RWPE1 (cell line): ENCODE data around the gene KRTAP4-1.
"Not testable (repeated sequence)": the region's sequence is repeated elsewhere in the genome, so short reads cannot be mapped to it uniquely, and the experiment has no call there.

Source experiments
- CTCF ChIA-PET: fragments of 350-600 bp; sonication (Branson Sonifier 250); formaldehyde crosslinking; extraction: SDS; loops from one replicate; lab custom pipeline; 2021; lab: Yijun Ruan, JAX
- POLR2A ChIA-PET: fragments of 400-600 bp; formaldehyde crosslinking; extraction: SDS; loops from one replicate; lab custom pipeline; 2020; ENCODE audit warnings: antibody characterized with exemption; ENCODE audit not compliant: low non-redundant PET; lab: Yijun Ruan, JAX
- DNase-seq: peaks from one replicate; pipeline ENCODE4 v3.0.0; 2012; ENCODE audit warnings: low spot score
- H3K27ac ChIP-seq: fragments of 450-650 bp; 2 replicates; pipeline ENCODE4 v1.5.1; 2017
- TF ChIP-seq, protein P1 (sequence below): fragments of 450-650 bp; conservative IDR thresholded peaks from 2 replicates; pipeline ENCODE4 v1.5.1; 2017; ENCODE audit warnings: low read depth, mild to moderate bottlenecking

The KRTAP4-1 gene

DNA sequence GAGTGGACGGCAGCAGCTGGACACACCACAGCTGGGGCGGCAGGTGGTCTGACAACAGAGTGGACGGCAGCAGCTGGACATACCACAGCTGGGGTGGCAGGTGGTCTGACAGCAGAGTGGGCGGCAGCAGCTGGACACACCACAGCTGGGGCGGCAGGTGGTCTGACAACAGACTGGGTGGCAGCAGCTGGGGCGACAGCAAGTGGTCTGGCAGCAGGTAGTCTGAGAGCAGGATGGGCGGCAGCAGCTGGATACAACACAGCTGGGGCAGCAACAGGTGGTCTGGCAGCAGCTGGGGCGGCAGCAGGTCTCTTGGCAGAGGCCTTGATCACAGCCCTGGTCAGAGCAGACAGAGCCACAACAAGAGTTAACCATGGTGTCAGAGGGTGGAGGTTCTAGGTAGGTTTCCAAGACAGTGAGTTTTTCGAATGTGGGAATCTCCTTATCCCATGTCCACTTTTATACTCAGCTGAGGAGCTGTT is at the start of gene KRTAP4-1:
Gene KRTAP4-1, minus strand, starts transcription at position 432 of the 482 bp plus-strand sequence. Its CDS starts 57 bp downstream, at position 375.
- DNase-seq = no peak
- no peak within 1 kb of the TSS for H3K27ac ChIP-seq
- TF ChIP-seq, protein P1, sequence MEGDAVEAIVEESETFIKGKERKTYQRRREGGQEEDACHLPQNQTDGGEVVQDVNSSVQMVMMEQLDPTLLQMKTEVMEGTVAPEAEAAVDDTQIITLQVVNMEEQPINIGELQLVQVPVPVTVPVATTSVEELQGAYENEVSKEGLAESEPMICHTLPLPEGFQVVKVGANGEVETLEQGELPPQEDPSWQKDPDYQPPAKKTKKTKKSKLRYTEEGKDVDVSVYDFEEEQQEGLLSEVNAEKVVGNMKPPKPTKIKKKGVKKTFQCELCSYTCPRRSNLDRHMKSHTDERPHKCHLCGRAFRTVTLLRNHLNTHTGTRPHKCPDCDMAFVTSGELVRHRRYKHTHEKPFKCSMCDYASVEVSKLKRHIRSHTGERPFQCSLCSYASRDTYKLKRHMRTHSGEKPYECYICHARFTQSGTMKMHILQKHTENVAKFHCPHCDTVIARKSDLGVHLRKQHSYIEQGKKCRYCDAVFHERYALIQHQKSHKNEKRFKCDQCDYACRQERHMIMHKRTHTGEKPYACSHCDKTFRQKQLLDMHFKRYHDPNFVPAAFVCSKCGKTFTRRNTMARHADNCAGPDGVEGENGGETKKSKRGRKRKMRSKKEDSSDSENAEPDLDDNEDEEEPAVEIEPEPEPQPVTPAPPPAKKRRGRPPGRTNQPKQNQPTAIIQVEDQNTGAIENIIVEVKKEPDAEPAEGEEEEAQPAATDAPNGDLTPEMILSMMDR = no peak
- CTCF ChIA-PET = interaction anchor here (1.0 kb wide), 1 partner anchor 175 kb away, joined by 3 read pairs; no protein-coding TSS in a partner anchor
- POLR2A ChIA-PET = no interaction called here

DNA sequence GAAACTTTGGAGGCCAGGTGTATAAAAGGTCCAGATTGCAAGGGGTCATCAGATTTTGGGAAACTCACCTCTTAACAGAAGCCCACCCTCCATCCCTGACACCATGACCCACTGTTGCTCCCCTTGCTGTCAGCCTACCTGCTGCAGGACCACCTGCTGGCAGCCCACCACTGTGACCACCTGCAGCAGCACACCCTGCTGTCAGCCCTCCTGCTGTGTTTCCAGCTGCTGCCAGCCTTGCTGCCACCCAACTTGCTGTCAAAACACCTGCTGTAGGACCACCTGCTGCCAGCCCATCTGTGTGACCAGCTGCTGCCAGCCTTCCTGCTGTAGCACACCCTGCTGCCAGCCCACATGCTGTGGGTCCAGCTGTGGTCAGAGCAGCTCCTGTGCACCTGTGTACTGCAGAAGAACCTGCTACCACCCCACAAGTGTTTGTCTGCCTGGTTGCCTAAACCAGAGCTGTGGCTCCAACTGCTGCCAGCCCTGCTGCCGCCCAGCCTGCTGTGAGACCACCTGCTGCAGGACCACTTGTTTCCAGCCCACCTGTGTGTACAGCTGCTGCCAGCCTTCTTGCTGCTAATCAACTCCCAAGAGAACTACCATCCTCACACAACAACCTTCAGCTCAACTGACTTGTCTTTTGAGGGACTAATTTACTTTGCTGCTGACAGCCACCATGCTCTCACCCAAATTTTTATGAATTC is 47.8 kb upstream of the KRTAP4-1 start, which contains the start of gene KRTAP9-3:
Gene KRTAP9-3, plus strand, starts transcription at position 51 of the 707 bp plus-strand sequence. Its CDS starts 53 bp downstream, at position 104.
- CTCF ChIA-PET, DNase-seq, POLR2A ChIA-PET, H3K27ac ChIP-seq: not testable (repeated sequence)

DNA sequence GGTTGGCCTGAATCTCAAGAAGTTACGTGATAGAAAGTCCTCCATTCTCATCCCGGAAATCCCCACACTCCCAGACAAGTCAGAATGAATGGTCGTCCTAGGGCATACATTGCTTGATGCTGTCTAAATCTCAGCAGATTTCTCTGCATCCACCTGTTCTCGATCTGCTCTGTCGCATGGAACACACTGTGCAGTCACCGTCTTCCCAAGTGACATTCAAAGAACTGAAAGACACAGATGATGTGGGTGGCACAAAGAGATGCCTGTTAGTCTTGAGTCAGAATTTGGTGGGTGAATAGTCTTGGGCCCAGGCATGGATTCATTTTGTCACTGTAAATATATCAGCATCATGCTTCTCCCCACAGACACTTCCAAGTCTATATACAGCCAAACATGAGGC is 47.0 kb upstream of the KRTAP4-1 start:
- TF ChIP-seq, protein P1 = no peak
- ChIA-PET POLR2A (no interaction called here), CTCF (no interaction called here)
- no peak overlapping the region for H3K27ac ChIP-seq
- DNase-seq = no peak

DNA sequence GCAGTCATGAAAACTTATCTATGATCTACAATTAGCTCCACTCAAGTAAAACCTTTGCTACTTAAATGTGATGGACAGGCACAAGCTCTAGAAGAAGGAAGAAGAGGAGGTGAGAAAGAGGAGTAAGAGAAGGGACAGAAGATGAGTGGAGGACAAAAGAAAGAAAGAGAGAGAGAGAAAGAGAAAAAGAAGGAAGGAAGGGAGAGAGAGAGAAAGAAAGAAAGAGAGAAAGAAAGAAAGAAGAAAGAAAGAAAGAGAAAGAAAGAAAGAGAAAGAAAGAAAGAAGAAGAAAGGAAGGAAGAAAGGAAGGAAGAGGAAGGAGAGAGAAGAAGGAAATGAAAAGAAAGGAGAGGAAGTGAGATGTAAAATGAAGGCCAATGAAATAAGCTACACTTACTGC is 45.4 kb upstream of the KRTAP4-1 start:
- H3K27ac ChIP-seq = no peak overlapping the region
- TF ChIP-seq, protein P1 = no peak
- POLR2A ChIA-PET = no interaction called here
- CTCF ChIA-PET = no interaction called here
- DNase-seq = no peak

DNA sequence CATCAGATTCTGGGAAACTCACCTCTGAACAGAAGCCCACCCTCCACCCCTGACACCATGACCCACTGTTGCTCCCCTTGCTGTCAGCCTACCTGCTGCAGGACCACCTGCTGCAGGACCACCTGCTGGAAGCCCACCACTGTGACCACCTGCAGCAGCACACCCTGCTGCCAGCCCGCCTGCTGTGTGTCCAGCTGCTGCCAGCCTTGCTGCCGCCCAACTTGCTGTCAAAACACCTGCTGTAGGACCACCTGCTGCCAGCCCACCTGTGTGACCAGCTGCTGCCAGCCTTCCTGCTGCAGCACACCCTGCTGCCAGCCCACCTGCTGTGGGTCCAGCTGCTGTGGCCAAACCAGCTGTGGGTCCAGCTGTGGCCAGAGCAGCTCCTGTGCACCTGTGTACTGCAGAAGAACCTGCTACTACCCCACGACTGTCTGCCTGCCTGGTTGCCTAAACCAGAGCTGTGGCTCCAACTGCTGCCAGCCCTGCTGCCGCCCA is 41.9 kb upstream of the KRTAP4-1 start, which contains the start of gene KRTAP9-2:
Gene KRTAP9-2, plus strand, starts transcription at position 51 of the 498 bp plus-strand sequence. Its CDS starts 7 bp downstream, at position 58.
- H3K27ac ChIP-seq, CTCF ChIA-PET, POLR2A ChIA-PET, DNase-seq: not testable (repeated sequence)

DNA sequence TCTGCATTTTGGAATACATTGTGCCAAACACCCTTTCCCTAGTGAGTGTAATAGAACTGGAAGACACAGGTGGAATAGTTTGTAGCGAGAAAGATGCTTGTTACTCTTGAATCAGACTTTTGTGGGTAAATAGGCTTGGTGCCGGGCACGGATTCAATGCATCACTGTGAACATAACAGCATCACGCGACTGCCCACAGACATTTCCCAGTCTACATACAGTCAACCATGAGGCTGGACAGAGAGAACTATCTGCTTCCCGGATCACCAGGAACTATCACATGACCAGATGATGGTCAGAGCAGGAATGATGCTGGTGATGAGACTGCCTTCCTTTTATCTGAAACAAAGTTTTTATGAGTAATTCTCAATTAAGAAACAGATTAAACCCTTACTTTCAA is 41.3 kb upstream of the KRTAP4-1 start:
- DNase-seq = no peak

DNA sequence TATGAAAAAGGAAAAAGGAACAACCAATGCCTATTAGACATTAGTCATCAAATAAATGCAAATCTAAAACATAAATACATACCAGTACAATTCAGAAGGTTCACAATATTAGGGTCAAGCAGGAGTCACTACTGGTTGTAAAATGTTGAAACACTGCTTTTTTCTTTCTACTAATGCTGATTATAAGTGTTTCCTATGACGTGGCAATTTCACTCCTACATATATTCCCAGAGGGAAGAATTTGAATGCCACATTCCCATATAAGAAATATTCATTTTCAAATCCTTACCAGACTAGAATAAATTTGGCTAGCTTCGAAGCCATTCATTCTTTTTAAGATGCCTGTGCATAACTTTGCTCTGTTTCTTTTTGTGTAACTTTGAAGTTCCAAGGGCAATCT is 39.1 kb upstream of the KRTAP4-1 start:
- TF ChIP-seq, protein P1 = no peak
- CTCF ChIA-PET = no interaction called here
- DNase-seq = no peak
- POLR2A ChIA-PET = no interaction called here
- H3K27ac ChIP-seq = no peak overlapping the region

More for the DNA sequence above, 41.3 kb upstream of the KRTAP4-1 start:
- ChIA-PET CTCF (no interaction called here), POLR2A (no interaction called here)
- no peak overlapping the region for H3K27ac ChIP-seq
- TF ChIP-seq, protein P1 = no peak
